ENCODE measurements around the gene PPT2.
A peak's percentile ranks its signal among the peaks of the same experiment; 100 is the strongest.

Gene PPT2

DNA sequence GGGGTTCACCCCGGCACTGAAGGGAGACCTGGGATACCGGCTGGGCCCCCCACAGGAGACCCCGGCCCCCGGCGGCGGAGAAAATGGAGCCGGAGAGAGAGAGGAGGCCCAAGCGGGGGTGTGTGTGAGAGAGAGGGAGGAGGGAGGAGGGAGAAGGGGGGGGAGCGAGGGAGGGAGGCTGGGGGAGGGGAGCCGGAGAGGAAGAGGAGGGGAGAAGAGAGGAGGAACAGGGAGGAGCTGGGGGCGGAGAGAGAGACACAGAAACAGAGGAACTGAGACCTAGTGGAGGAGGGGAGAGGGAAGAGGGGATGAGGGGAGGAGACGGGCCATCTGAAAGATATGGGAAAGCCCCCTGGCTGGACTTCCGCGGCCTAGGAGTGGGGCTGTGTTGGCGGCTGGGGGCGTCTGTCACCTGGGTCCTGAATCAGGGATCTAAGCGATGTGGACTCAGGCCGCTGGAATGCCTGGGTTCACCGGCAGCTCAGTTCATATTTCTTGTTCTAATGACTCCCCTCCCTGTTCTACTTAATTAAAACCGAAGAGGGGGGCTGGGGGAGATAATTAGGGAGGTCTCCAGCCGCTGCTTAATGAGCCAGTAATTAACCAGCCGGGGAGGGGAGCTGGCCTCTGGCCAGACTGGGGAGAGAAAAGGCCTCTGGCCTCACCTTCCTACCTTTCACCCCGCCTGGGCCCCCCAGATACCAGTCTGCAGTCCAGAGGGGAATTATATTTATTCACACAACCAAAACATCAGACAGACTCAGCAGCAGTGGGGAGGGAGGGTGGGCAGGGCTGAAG, 36.3 kb downstream of the PPT2 start, which contains the start of gene PBX2:
Gene PBX2 (minus strand): TSS at position 149 of the 798 bp plus-strand sequence. CDS start 287 bp downstream, outside the sequence.
- WGBS: 0% methylated on average over 16 of the region's 23 CpGs

DNA sequence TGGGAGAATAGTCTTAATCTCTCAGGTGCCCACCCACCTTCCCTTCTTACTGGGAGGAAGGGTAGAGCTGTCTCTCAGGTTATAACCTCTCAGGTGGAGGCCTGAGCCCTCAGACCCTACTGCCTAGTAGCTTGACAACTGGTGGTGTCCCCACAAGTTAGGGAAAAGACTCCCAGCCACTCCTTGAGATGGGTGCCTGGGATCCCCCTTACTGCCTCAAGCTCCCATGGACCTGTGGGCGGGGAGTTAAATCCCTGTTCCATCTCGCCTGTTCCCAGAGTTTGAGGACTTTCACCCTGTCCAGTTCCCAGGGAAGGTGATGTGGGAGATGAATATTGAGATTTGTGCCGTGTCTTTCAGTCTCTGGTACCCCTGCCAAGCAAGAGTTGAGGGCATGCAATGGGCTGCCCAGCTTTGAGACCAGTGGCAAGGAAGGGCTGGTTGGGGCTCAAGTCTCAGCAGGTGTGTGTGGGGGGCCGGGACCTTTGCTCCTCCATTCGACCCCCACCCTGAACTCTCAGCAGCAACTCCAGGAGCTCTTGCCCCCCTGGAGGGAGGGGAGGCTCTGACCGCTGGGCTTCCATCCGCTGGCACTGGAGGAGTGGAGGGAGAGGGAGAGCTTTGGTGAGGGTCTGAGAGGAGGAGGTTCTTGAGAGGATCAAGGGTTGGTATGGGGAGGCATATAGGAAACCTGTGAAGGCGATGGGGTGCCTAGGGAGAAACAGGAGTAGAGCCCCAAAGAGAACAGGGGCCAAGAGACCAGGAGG, 37.2 kb downstream of the PPT2 start:
- H2AK5ac ChIP-seq (ENCODE audit: low read length, severe bottlenecking): peak overlapping the region; percentile 1
- DNase-seq: peak; percentile 11

More for the DNA sequence above, 36.3 kb downstream of the PPT2 start, which contains the start of gene PBX2:
- Histone ChIP-seq H3K4me2 (ENCODE audit: low read length, poor library complexity, severe bottlenecking) (peak within 1 kb of the TSS; percentile 83), H3K36me3 (ENCODE audit: control insufficient read depth in 1 of 2, insufficient read depth in 2 of 2, low read depth in 1 of 2, low read length in 2 of 2) (peaks cover 24 to 27% of the 10 kb centered on the region in 2 experiments), H2AFZ (ENCODE audit: low read depth, low read length) (no peak within 1 kb of the TSS), H3K79me1 (replicated peaks; ENCODE audit: low read length, poor library complexity, severe bottlenecking) (peaks cover 14% of the 10 kb centered on the region), H2BK12ac (ENCODE audit: low read length in 2 of 2) (peak within 1 kb of the TSS; percentile 84 to 98), H3K27me3 (ENCODE audit: control insufficient read depth in 1 of 2, insufficient read depth in 1 of 2, low read length in 2 of 2) (no peaks in the 10 kb centered on the region), H3K9me3 (ENCODE audit: control insufficient read depth, low read length) (no peaks in the 10 kb centered on the region), H3K27ac (ENCODE audit: low read length, poor library complexity, severe bottlenecking) (peak within 1 kb of the TSS; percentile 79), H2AK5ac (ENCODE audit: low read length, severe bottlenecking) (peak within 1 kb of the TSS; percentile 84), H3K4me1 (ENCODE audit: control insufficient read depth, insufficient read depth, low read depth, low read length) (peaks cover 37% of the 10 kb centered on the region), H2BK120ac (ENCODE audit: low read depth, low read length) (peak within 1 kb of the TSS; percentile 99), H4K91ac (ENCODE audit: low read length) (peak within 1 kb of the TSS; percentile 97), H3K4me3 (ENCODE audit: insufficient read depth in 1 of 2, low read depth in 1 of 2, low read length in 2 of 2) (peak within 1 kb of the TSS; percentile 66 to 94), H3K14ac (ENCODE audit: low read length in 2 of 2) (peak within 1 kb of the TSS; percentile 87 to 92), H2BK5ac (ENCODE audit: low read depth, low read length, poor library complexity, severe bottlenecking) (peak within 1 kb of the TSS; percentile 81), H3K18ac (ENCODE audit: low read depth in 1 of 2, low read length in 2 of 2) (peak within 1 kb of the TSS; percentile 96 to 97), H3K9ac (ENCODE audit: low read length) (peak within 1 kb of the TSS; percentile 95), H3K23ac (ENCODE audit: low read length in 2 of 2) (peak within 1 kb of the TSS in 1 of 2 experiments; percentile 57), H4K8ac (ENCODE audit: low read length) (peak within 1 kb of the TSS; percentile 93), H2BK15ac (ENCODE audit: low read depth, poor library complexity, severe bottlenecking) (peak within 1 kb of the TSS; percentile 96), H3K4ac (ENCODE audit: low read depth in 1 of 2, low read length in 2 of 2) (peak within 1 kb of the TSS; percentile 87 to 93)
- DNase-seq: peak; percentile 94

DNA sequence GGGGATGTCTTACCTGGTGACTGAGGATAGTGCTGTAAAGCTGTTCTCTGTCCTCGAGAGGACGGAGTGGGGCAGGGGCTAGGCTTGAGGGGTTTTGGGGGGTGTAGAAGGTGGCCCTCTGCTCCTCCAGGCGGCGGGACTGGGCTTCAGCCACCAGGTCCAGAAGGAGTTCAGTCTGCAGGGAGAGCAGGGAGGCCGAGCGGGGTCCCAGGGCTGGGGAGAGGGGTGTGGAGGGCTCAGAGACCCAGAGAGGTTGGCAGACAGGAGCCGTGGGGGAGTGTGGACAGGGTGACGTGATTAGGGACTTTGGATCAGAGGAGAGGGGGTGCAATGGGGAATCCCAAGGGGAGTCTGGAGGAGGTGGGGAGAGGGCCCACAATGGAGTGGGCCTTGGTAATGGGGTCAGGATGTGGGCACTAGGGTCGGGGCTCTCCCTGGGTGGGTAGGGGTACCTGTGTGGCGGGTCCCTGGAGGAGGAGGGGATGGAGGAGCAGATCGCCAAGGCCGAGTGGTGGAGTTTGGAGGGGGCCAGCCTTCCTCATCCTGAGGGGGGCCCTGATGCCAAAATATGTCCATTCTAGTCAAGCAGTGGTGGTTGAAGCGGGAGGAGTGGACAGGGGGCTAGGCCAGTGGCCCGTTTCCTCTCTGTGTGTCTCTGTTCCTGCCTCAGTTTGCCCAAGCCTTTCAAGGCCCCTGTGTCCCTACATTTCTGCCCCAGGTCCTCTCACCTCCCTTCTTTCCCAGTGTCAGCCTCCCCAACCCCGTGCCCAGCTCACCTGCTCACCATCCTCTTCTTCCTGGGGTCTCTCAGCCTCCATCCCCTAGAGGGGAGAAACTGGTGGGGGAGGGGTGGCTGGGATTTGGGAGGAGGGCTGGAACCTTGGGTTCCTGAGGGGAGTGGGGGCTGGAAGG, 38.0 kb downstream of the PPT2 start:
- peak overlapping the region; percentile 97 for H4K91ac ChIP-seq (ENCODE audit: low read length)
- H3K79me1 ChIP-seq (replicated peaks; ENCODE audit: low read length, poor library complexity, severe bottlenecking): peaks cover 14% of the 10 kb centered on the region
- H3K9ac ChIP-seq (ENCODE audit: low read length): no peak overlapping the region
- H2BK5ac ChIP-seq (ENCODE audit: low read depth, low read length, poor library complexity, severe bottlenecking): no peak overlapping the region
- peak overlapping the region; percentile 85 to 96 for H3K18ac ChIP-seq (ENCODE audit: low read depth in 1 of 2, low read length in 2 of 2)
- peaks cover 43% of the 10 kb centered on the region for H3K4me1 ChIP-seq (ENCODE audit: control insufficient read depth, insufficient read depth, low read depth, low read length)
- H2BK12ac ChIP-seq (ENCODE audit: low read length in 2 of 2): peak overlapping the region; percentile 97 to 98
- peak overlapping the region; percentile 100 for H4K8ac ChIP-seq (ENCODE audit: low read length)
- peak overlapping the region in 1 of 2 experiments; percentile 9 for H3K23ac ChIP-seq (ENCODE audit: low read length in 2 of 2)
- H3K27ac ChIP-seq (ENCODE audit: low read length, poor library complexity, severe bottlenecking): no peak overlapping the region
- peak overlapping the region; percentile 99 for H2BK120ac ChIP-seq (ENCODE audit: low read depth, low read length)
- H2AFZ ChIP-seq (ENCODE audit: low read depth, low read length): peak overlapping the region; percentile 36
- no peaks in the 10 kb centered on the region for H3K9me3 ChIP-seq (ENCODE audit: control insufficient read depth, low read length)
- H3K27me3 ChIP-seq (ENCODE audit: control insufficient read depth in 1 of 2, insufficient read depth in 1 of 2, low read length in 2 of 2): no peaks in the 10 kb centered on the region
- DNase-seq: no peak
- H2AK5ac ChIP-seq (ENCODE audit: low read length, severe bottlenecking): peak overlapping the region; percentile 92
- H3K14ac ChIP-seq (ENCODE audit: low read length in 2 of 2): peak overlapping the region in 1 of 2 experiments; percentile 86
- peak overlapping the region; percentile 88 for H2BK15ac ChIP-seq (ENCODE audit: low read depth, poor library complexity, severe bottlenecking)
- no peak overlapping the region for H3K4me3 ChIP-seq (ENCODE audit: insufficient read depth in 1 of 2, low read depth in 1 of 2, low read length in 2 of 2)
- H3K4ac ChIP-seq (ENCODE audit: low read depth in 1 of 2, low read length in 2 of 2): peak overlapping the region; percentile 90 to 98
- no peak overlapping the region for H3K4me2 ChIP-seq (ENCODE audit: low read length, poor library complexity, severe bottlenecking)
- 93% methylated on average over 12 of the region's 15 CpGs for whole genome bisulfite sequencing
- peaks cover 12 to 18% of the 10 kb centered on the region in 2 experiments for H3K36me3 ChIP-seq (ENCODE audit: control insufficient read depth in 1 of 2, insufficient read depth in 2 of 2, low read depth in 1 of 2, low read length in 2 of 2)

More for the DNA sequence above, 37.2 kb downstream of the PPT2 start:
- H3K27ac ChIP-seq (ENCODE audit: low read length, poor library complexity, severe bottlenecking): peak overlapping the region; percentile 79
- H2BK15ac ChIP-seq (ENCODE audit: low read depth, poor library complexity, severe bottlenecking): peak overlapping the region; percentile 88
- WGBS: 91% methylated on average over 6 of the region's 8 CpGs
- peak overlapping the region; percentile 97 for H4K91ac ChIP-seq (ENCODE audit: low read length)
- no peak overlapping the region for H2BK5ac ChIP-seq (ENCODE audit: low read depth, low read length, poor library complexity, severe bottlenecking)
- peak overlapping the region; percentile 83 for H3K4me2 ChIP-seq (ENCODE audit: low read length, poor library complexity, severe bottlenecking)
- peaks cover 20 to 26% of the 10 kb centered on the region in 2 experiments for H3K36me3 ChIP-seq (ENCODE audit: control insufficient read depth in 1 of 2, insufficient read depth in 2 of 2, low read depth in 1 of 2, low read length in 2 of 2)
- H3K27me3 ChIP-seq (ENCODE audit: control insufficient read depth in 1 of 2, insufficient read depth in 1 of 2, low read length in 2 of 2): no peaks in the 10 kb centered on the region
- H3K4ac ChIP-seq (ENCODE audit: low read depth in 1 of 2, low read length in 2 of 2): peak overlapping the region; percentile 81 to 93
- H3K79me1 ChIP-seq (replicated peaks; ENCODE audit: low read length, poor library complexity, severe bottlenecking): peaks cover 14% of the 10 kb centered on the region
- H3K9ac ChIP-seq (ENCODE audit: low read length): peak overlapping the region; percentile 95
- peak overlapping the region in 1 of 2 experiments; percentile 85 for H3K4me3 ChIP-seq (ENCODE audit: insufficient read depth in 1 of 2, low read depth in 1 of 2, low read length in 2 of 2)
- H3K23ac ChIP-seq (ENCODE audit: low read length in 2 of 2): peak overlapping the region in 1 of 2 experiments; percentile 3
- no peak overlapping the region for H2AFZ ChIP-seq (ENCODE audit: low read depth, low read length)
- H3K18ac ChIP-seq (ENCODE audit: low read depth in 1 of 2, low read length in 2 of 2): peak overlapping the region; percentile 13 to 14
- H4K8ac ChIP-seq (ENCODE audit: low read length): peak overlapping the region; percentile 100
- no peak overlapping the region for H3K14ac ChIP-seq (ENCODE audit: low read length in 2 of 2)
- H2BK12ac ChIP-seq (ENCODE audit: low read length in 2 of 2): peak overlapping the region; percentile 97 to 98
- H3K4me1 ChIP-seq (ENCODE audit: control insufficient read depth, insufficient read depth, low read depth, low read length): peaks cover 36% of the 10 kb centered on the region
- peak overlapping the region; percentile 99 for H2BK120ac ChIP-seq (ENCODE audit: low read depth, low read length)
- H3K9me3 ChIP-seq (ENCODE audit: control insufficient read depth, low read length): no peaks in the 10 kb centered on the region
